ENCODE results near the gene AATF. TPM values are rescaled to one million over a fixed set of nuclear protein-coding genes. Genes with fewer than 3 reads are reported as not detected.
A peak's percentile ranks its signal among the peaks of the same experiment; 100 is the strongest.

AATF gene
- polyA plus RNA-seq, 3 donors, result 24.3 to 57.9 (median 41.1) TPM

GRCh38 chr17:36945140-36945539 lies 3.6 kb upstream of the AATF start:
- Mint-ChIP-seq H3K4me3 (peak overlapping the region in 1 of 2 donors; percentile 56), H3K9me3 (peaks cover 0 to 52% (median 12%) of the 10 kb centered on the region in 7 donors), H3K36me3 (peaks cover 6 to 12% of the 10 kb centered on the region in 2 donors), H3K4me1 (peaks cover 39% of the 10 kb centered on the region), H3K27ac (no peak overlapping the region), H3K27me3 (ENCODE audit: low read depth in 3 of 3) (peaks cover 73 to 78% (median 76%) of the 10 kb centered on the region in 3 donors)
- peaks cover 77 to 80% of the 10 kb centered on the region in 2 donors for H3K27me3 ChIP-seq (ENCODE audit: control insufficient read depth in 2 of 2, insufficient read depth in 2 of 2, low read length in 2 of 2)
- H3K36me3 ChIP-seq (replicated peaks in 1 of 2; ENCODE audit: control insufficient read depth in 1 of 2, insufficient read depth in 2 of 2, low read length in 2 of 2), result no peaks in the 10 kb centered on the region
- intact Hi-C loops (cut with micrococcal nuclease), result loop anchor here in 1 of 2 donors (10.0 kb wide), 1 partner anchor 340 kb away; the partner anchor contains the start of gene MRM1
- peaks cover 6% of the 10 kb centered on the region for H4K20me1 ChIP-seq (ENCODE audit: insufficient read depth, low read length)
- no peak overlapping the region for H3K27ac ChIP-seq (ENCODE audit: low read depth in 1 of 2, low read length in 2 of 2)
- no peak overlapping the region for H3K9ac ChIP-seq (ENCODE audit: insufficient read depth, low read length, poor library complexity, severe bottlenecking)
- no peak for DNase-seq
- H2AFZ ChIP-seq (ENCODE audit: insufficient read depth, low read depth, low read length, poor library complexity, severe bottlenecking), result no peak overlapping the region
- peaks cover 29 to 40% of the 10 kb centered on the region in 2 donors for H3K4me1 ChIP-seq (ENCODE audit: control insufficient read depth in 1 of 2, insufficient read depth in 2 of 2, low read length in 2 of 2)
- TF ChIP-seq CTCF (IDR thresholded peaks at IDR 0.05), result no peak
- no CpG with 5 or more reads among the region's 1 CpG for WGBS (ENCODE audit: insufficient coverage)
- H3K4me2 ChIP-seq (replicated peaks; ENCODE audit: extremely low read depth, low read length, poor library complexity, severe bottlenecking), result no peak overlapping the region
- H3K79me2 ChIP-seq (ENCODE audit: insufficient read depth, low read length), result peaks cover 13% of the 10 kb centered on the region
- no peak overlapping the region for H3K4me3 ChIP-seq (replicated peaks in 1 of 3; ENCODE audit: low read depth in 2 of 3, low read length in 3 of 3)
- peaks cover 0 to 47% of the 10 kb centered on the region in 2 donors for H3K9me3 ChIP-seq (replicated peaks in 1 of 2; ENCODE audit: control insufficient read depth in 1 of 2, insufficient read depth in 1 of 2, low read length in 2 of 2)

GRCh38 chr17:36945959-36946725 lies 2.6 kb upstream of the AATF start:
- Mint-ChIP-seq H3K9me3 (peaks cover 0 to 45% (median 9%) of the 10 kb centered on the region in 7 donors), H3K27ac (no peak overlapping the region), H3K27me3 (ENCODE audit: low read depth in 3 of 3) (peaks cover 63 to 68% (median 66%) of the 10 kb centered on the region in 3 donors), H3K4me1 (peaks cover 48% of the 10 kb centered on the region), H3K36me3 (peaks cover 12 to 16% of the 10 kb centered on the region in 2 donors), H3K4me3 (peak overlapping the region in 1 of 2 donors; percentile 99)
- Histone ChIP-seq H3K4me2 (replicated peaks; ENCODE audit: extremely low read depth, low read length, poor library complexity, severe bottlenecking) (no peak overlapping the region), H3K36me3 (replicated peaks in 1 of 2; ENCODE audit: control insufficient read depth in 1 of 2, insufficient read depth in 2 of 2, low read length in 2 of 2) (peaks cover 3 to 9% of the 10 kb centered on the region in 2 donors), H2AFZ (ENCODE audit: insufficient read depth, low read depth, low read length, poor library complexity, severe bottlenecking) (no peak overlapping the region), H4K20me1 (ENCODE audit: insufficient read depth, low read length) (peaks cover 16% of the 10 kb centered on the region), H3K9ac (ENCODE audit: insufficient read depth, low read length, poor library complexity, severe bottlenecking) (no peak overlapping the region), H3K4me1 (ENCODE audit: control insufficient read depth in 1 of 2, insufficient read depth in 2 of 2, low read length in 2 of 2) (peaks cover 32 to 44% of the 10 kb centered on the region in 2 donors), H3K9me3 (replicated peaks in 1 of 2; ENCODE audit: control insufficient read depth in 1 of 2, insufficient read depth in 1 of 2, low read length in 2 of 2) (peaks cover 0 to 37% of the 10 kb centered on the region in 2 donors), H3K27ac (ENCODE audit: low read depth in 1 of 2, low read length in 2 of 2) (no peak overlapping the region), H3K79me2 (ENCODE audit: insufficient read depth, low read length) (peaks cover 22% of the 10 kb centered on the region), H3K4me3 (replicated peaks in 1 of 3; ENCODE audit: low read depth in 2 of 3, low read length in 3 of 3) (no peak overlapping the region), H3K27me3 (ENCODE audit: control insufficient read depth in 2 of 2, insufficient read depth in 2 of 2, low read length in 2 of 2) (peaks cover 67 to 70% of the 10 kb centered on the region in 2 donors)
- no peak for TF ChIP-seq CTCF (IDR thresholded peaks at IDR 0.05)
- intact Hi-C loops (cut with micrococcal nuclease), result loop anchor here (2.0 to 10.0 kb wide), 2 partner anchors 13 to 341 kb away; partner anchors contain the start of gene MRM1 (in 1 of the 2)
- no peak for DNase-seq
- WGBS (ENCODE audit: insufficient coverage), result 12% methylated on average over 24 of the region's 30 CpGs
